Bronchial epithelial cell (primary cell): ENCODE data around the gene SOWAHC. TPM values are rescaled to one million over a fixed set of nuclear protein-coding genes. Genes with fewer than 3 reads are reported as not detected.
"Not testable (repeated sequence)": the region's sequence is repeated elsewhere in the genome, so short reads cannot be mapped to it uniquely, and the experiment has no call there.

Source experiments
- DNase-seq: peaks from one replicate; pipeline ENCODE4 v3.0.0-alpha.2; 2010; ENCODE audit warnings: low read depth
- FAIRE-seq: peaks from 2 replicates; lab custom pipeline; 2011; peaks lifted over from hg19 to GRCh38; lab: Jason Lieb, UNC
- H3K27me3 ChIP-seq: 2 replicates; pipeline ENCODE4 v1.5.1; 2011; ENCODE audit warnings: low read length; ENCODE audit not compliant: control insufficient read depth, insufficient read depth
- H3K36me3 ChIP-seq: 2 replicates; pipeline ENCODE4 v1.5.1; 2011; ENCODE audit warnings: low read length; ENCODE audit not compliant: control insufficient read depth, insufficient read depth
- H3K4me3 ChIP-seq: 2 replicates; pipeline ENCODE4 v1.5.1; 2011; ENCODE audit warnings: mild to moderate bottlenecking, low read depth, low read length, control low read depth
- total RNA-seq: library from RNA; depleted of rRNA; stranded (reverse); fragments of >200 nt; gene quantifications from 2 replicates; pipeline ENCODE4 v1.2.1, GENCODE V29; 2014
- TF ChIP-seq, protein P1 (sequence below): IDR thresholded peaks from 2 replicates; pipeline ENCODE4 v1.5.1; 2011; ENCODE audit warnings: mild to moderate bottlenecking, moderate library complexity, low read length, control low read depth, inconsistent platforms; ENCODE audit not compliant: insufficient read depth, severe bottlenecking

Gene SOWAHC
- total RNA-seq, 1 donor from 2014 or later, result 48.4 TPM

DNA sequence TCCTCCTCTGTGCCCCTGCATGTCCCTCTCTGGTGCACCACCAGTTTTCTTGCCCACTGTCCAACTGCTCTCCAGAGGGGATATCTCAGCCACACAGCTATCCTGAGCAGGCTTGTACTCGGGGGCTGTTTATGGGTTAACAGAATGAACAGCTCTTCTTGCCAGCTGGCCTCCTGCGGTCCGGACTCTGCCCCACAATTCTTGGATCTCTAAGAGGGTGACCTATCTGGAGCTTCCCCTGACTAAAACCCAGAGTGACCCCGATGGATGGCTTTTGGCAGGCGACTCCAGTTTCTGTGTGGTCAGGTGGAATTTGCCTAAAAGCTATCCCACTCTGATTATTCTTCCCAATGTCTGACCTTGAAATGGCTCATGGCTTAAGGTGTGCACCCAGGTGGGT lies 9.1 kb downstream of the SOWAHC start:
- TF ChIP-seq, protein P1, sequence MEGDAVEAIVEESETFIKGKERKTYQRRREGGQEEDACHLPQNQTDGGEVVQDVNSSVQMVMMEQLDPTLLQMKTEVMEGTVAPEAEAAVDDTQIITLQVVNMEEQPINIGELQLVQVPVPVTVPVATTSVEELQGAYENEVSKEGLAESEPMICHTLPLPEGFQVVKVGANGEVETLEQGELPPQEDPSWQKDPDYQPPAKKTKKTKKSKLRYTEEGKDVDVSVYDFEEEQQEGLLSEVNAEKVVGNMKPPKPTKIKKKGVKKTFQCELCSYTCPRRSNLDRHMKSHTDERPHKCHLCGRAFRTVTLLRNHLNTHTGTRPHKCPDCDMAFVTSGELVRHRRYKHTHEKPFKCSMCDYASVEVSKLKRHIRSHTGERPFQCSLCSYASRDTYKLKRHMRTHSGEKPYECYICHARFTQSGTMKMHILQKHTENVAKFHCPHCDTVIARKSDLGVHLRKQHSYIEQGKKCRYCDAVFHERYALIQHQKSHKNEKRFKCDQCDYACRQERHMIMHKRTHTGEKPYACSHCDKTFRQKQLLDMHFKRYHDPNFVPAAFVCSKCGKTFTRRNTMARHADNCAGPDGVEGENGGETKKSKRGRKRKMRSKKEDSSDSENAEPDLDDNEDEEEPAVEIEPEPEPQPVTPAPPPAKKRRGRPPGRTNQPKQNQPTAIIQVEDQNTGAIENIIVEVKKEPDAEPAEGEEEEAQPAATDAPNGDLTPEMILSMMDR, result no peak
- DNase-seq (no peak), FAIRE-seq (peak; percentile 7)

DNA sequence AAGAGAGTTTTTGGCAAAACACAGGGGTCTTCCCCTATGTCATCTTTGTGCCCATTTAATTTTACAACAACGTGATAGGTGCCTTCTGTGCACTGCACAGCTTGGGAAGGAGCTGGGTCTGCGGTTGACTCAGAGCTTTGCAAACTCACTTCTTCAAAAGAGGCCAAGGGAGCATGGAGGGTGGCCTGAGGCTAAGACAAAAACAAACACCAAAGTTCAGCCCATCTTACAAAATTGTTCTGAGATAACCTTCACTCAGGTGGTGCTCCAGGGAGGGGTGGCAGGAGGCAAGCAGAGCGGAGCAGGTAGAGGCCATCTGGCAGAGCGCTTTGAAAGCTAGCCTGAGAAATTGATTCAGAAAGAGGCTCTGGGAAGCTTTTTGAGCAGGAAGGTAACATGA lies 9.8 kb downstream of the SOWAHC start:
- FAIRE-seq (no peak), DNase-seq (no peak)
- Histone ChIP-seq H3K36me3 (no peaks in the 10 kb centered on the region), H3K4me3 (no peak overlapping the region), H3K27me3 (no peaks in the 10 kb centered on the region)
- TF ChIP-seq, protein P1, result no peak

More for the DNA sequence above, 9.1 kb downstream of the SOWAHC start:
- no peaks in the 10 kb centered on the region for H3K27me3 ChIP-seq
- H3K36me3 ChIP-seq, result no peaks in the 10 kb centered on the region
- H3K4me3 ChIP-seq, result no peak overlapping the region

DNA sequence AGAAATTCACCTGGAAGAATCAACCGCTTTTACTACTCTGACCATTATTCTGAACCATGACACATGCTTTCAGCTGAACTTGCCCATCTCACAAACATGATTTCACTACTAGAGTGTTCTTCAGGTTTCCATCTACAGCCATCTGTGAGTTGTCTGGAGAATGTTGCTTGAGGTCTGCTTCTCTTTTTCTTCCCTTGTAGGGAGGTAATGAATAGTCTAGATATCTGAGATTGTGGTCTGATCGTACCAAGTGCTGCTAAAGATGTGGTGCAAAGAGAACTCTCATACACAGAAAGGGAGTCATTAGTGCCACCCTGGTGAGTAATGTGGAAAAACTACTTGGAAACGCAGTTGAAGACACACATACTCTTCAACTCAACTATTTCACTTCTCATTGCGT lies 10.2 kb downstream of the SOWAHC start:
- Histone ChIP-seq H3K4me3 (no peak overlapping the region), H3K36me3 (no peaks in the 10 kb centered on the region), H3K27me3 (no peaks in the 10 kb centered on the region)
- FAIRE-seq, result no peak
- TF ChIP-seq, protein P1, result no peak
- no peak for DNase-seq

DNA sequence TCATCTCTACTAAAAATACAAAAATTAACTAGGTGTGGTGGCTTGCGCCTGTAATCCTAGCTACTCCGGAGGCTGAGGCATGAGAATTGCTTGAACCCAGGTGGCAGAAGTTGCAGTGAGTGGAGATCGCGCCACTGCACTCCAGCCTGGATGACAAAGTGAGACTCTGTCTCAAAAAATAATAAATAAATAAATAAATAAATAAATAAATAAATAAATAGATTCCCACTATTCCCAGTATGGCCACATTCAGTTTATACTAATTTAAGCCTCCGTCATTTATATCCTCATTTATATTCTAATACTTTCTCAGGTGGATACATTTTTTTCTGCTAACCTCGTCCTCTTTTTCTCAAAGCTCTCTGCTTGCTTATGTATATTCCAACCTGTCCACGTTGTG lies 14.2 kb downstream of the SOWAHC start:
- not testable (repeated sequence) for H3K27me3 ChIP-seq, H3K36me3 ChIP-seq, H3K4me3 ChIP-seq, DNase-seq, FAIRE-seq

DNA sequence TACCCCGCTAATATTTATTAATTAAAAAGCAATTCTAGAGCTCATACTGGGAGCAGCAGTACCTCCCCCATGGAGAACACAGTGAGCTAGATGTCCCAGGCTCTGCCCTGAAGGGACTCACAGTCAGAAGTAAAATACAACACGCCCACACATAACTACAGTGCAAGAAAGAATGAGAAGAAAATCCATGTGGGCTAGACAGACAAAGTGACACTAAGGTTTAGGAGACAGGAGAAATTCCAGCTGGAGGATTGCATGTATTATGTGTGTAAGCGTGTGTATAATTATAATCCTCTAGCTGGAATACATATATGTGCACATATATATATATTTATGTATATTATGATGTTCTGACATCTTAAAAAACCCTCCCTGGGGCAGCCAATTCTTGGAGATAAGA lies 15.7 kb downstream of the SOWAHC start:
- DNase-seq (peak; percentile 44), FAIRE-seq (no peak)

DNA sequence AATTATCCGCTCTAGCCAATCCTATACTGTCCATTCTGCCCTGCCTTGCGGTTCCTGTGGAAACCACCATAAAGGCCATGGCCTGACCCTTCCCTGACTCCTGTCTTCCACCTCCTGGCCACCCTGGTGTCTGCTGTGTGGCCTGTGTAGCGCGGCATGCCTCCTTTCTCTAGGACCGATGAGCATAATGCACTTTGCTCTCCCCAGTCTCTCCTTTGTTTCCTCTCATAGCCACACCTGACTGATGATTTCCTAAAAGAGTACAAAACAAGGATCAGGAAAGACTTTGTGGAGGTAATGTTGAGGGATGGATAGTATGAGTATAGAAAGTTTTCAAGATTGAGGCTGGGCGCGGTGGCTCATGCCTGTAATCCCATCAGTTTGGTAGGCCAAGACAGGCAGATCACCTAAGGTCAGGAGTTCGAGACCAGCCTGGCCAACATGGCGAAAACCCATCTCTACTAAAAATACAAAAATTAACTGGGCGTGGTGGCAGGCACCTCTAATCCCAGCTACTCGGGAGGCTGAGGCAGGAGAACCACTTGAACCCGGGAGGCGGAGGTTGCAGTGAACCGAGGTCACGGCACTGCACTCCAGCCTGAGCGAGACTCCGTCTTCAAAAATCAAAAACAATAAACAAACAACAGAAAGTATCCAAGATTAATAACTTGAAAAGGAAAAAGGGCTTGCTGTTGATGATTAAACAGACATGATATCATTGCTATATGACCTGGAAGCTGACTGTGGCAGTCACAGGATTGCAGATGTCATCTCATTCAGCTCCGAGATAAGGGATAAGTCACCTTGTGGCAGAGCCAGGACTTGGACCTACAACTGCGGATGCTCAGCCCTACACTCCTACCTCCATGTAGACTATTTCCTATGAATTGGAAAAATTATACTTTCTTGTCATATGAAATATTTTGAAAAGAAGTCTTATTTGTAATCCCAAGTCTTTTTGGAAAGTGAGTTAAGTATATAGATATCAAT lies 16.6 kb downstream of the SOWAHC start:
- no peak for DNase-seq
- TF ChIP-seq, protein P1, result no peak
- Histone ChIP-seq H3K27me3 (no peaks in the 10 kb centered on the region), H3K4me3 (no peak overlapping the region), H3K36me3 (no peaks in the 10 kb centered on the region)
- FAIRE-seq, result no peak

More for the DNA sequence above, 15.7 kb downstream of the SOWAHC start:
- Histone ChIP-seq H3K4me3 (no peak overlapping the region), H3K36me3 (no peaks in the 10 kb centered on the region), H3K27me3 (no peaks in the 10 kb centered on the region)
- TF ChIP-seq, protein P1, result no peak
